ENCODE results near the gene ARHGAP42.
A peak's percentile ranks its signal among the peaks of the same experiment; 100 is the strongest.

The ARHGAP42 gene

DNA sequence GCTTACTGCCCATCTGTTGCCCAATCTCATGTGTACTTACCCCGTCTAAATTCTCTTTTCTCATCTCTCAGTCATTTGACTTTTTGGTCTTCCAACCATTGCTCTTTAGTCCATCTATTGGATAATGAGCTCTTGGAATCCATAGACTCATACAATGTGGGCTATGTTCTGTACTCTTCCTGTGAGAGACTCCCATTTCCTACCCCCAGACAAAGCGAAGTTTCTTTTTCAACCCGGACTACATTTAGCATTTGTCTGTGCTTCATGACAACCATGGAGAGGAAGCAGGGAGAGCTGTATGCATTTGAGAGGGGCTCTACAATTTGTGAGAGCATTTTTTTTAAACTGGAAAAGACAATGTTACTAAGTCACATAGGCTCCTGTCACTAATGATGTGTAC, 4.0 kb upstream of the ARHGAP42 start:
- no peak for TF ChIP-seq POLR2A (IDR thresholded peaks at IDR 0.05; ENCODE audit: extremely low read depth, insufficient read length)
- TF ChIP-seq, protein P1, sequence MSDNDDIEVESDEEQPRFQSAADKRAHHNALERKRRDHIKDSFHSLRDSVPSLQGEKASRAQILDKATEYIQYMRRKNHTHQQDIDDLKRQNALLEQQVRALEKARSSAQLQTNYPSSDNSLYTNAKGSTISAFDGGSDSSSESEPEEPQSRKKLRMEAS (IDR thresholded peaks at IDR 0.05; ENCODE audit: low read depth, low read length): no peak
- TF ChIP-seq MYC (IDR thresholded peaks at IDR 0.05; ENCODE audit: low read depth, low read length): no peak
- TF ChIP-seq, protein P2, sequence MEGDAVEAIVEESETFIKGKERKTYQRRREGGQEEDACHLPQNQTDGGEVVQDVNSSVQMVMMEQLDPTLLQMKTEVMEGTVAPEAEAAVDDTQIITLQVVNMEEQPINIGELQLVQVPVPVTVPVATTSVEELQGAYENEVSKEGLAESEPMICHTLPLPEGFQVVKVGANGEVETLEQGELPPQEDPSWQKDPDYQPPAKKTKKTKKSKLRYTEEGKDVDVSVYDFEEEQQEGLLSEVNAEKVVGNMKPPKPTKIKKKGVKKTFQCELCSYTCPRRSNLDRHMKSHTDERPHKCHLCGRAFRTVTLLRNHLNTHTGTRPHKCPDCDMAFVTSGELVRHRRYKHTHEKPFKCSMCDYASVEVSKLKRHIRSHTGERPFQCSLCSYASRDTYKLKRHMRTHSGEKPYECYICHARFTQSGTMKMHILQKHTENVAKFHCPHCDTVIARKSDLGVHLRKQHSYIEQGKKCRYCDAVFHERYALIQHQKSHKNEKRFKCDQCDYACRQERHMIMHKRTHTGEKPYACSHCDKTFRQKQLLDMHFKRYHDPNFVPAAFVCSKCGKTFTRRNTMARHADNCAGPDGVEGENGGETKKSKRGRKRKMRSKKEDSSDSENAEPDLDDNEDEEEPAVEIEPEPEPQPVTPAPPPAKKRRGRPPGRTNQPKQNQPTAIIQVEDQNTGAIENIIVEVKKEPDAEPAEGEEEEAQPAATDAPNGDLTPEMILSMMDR (IDR thresholded peaks at IDR 0.05; ENCODE audit: low read depth, low read length): no peak
- H3K4me3 ChIP-seq (ENCODE audit: low read depth, low read length): no peak overlapping the region
- no peak for DNase-seq (ENCODE audit: low read depth)

DNA sequence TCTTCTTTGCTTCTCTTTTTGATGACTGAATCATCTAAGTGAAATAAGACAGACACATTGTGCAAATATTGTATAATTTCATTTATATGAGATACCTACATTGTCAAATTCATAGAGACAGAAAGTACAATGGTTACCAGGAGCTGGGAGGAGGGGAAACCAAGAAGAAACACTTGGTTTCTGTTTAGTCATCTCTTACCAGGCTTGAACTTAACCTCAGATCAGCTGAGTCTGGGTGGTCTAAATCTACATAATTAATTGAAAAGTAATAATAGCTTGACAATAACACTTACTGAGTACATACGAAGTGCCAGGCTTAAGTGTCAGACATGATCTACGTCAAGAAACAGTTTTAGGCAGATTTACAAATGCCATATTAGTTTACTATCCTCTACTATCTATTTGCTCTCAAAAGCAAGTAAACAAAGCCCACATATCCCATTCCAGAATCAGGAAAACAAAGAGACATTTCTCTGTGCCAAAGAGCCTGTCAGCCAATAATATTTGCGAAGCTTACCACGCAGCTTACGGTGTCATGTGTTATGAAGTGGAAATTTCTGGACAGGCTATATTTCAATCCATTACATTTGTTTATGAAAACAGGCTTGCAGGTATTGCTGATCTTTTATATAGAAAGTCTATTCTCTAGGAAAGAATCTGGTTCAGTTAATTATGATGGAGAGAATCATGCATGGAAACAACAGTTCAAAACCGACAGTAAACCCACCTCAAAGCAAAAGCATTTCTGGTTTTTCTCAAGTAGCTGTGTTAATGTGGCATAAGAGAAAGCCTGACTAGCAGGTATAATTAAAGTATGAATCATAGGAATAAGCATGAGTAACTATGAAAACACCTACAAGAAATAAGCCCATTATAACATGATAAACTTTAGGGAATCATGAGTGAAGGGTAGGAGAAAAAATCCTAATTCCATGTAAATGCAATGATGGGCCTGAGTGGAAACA, 2.7 kb upstream of the ARHGAP42 start:
- no peak for DNase-seq (ENCODE audit: low read depth)
- no peak for TF ChIP-seq MYC (IDR thresholded peaks at IDR 0.05; ENCODE audit: low read depth, low read length)
- TF ChIP-seq, protein P1 (IDR thresholded peaks at IDR 0.05; ENCODE audit: low read depth, low read length): no peak
- no peak for TF ChIP-seq POLR2A (IDR thresholded peaks at IDR 0.05; ENCODE audit: extremely low read depth, insufficient read length)
- TF ChIP-seq, protein P2 (IDR thresholded peaks at IDR 0.05; ENCODE audit: low read depth, low read length): no peak
- no peak overlapping the region for H3K4me3 ChIP-seq (ENCODE audit: low read depth, low read length)

DNA sequence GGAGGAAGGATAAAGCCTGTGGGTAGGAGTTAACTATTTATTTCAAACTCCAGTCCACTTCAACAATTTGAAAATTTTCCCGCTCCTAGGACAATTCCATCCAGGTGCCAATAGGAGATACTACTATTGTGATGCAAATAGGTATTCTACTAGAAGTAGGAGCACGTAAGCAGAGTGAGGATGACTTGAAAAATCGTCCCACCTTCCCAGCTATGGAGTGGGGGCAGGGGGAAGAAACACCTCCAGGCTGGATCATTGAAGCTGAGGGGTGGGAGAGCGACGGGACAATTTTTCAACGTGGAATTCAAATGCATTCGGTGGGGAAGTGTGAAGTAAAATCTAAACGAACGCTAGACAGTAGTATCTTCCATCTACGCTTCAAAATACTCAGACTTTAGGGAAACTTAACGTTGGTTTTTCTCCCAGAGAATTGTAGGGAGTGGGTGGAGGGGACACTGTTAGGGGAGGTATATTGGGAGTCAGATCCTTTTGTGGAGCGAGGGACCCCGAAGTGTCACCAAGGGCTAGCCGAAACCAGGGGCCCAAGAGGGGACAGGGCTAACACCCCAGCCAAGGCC, 523 bp upstream of the ARHGAP42 start:
- H3K4me3 ChIP-seq (ENCODE audit: low read depth, low read length): no peak overlapping the region
- TF ChIP-seq, protein P2 (IDR thresholded peaks at IDR 0.05; ENCODE audit: low read depth, low read length): no peak
- no peak for TF ChIP-seq POLR2A (IDR thresholded peaks at IDR 0.05; ENCODE audit: extremely low read depth, insufficient read length)
- TF ChIP-seq, protein P1 (IDR thresholded peaks at IDR 0.05; ENCODE audit: low read depth, low read length): no peak
- TF ChIP-seq MYC (IDR thresholded peaks at IDR 0.05; ENCODE audit: low read depth, low read length): no peak
- DNase-seq (ENCODE audit: low read depth): no peak

DNA sequence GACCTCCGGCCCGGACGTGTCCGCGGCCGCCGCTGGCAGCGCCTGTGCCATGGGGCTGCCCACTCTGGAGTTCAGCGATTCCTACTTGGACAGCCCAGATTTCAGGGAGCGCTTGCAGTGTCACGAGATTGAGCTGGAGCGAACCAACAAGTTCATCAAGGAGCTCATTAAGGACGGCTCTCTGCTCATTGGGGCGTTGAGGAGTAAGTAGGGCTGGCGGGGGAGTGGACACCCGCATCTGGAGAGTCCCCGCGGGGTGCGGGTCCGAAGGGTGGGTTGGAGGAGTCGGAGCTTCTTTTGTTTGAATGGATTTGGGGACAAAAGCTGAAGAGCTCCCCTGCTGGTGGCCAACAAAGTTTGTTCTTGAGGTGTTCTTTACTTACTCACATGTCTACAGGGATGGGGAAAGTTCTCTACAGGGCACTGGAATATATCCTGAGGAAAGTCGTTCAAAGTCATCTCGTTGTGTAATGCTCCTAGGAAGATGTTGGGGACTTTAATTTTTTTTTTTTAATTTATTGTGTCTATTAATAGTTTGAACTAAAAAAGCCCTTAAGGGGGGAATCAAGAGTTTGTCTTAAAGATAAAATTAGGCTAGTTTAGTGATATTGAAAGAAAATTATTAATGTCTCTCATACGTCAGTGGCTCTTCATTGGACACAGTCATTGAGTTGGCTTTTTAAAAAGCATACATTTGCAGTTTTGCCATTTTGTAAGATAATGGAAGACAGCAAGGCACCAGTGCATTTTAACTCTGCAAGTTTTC, 725 bp downstream of the ARHGAP42 start:
- TF ChIP-seq, protein P1 (IDR thresholded peaks at IDR 0.05; ENCODE audit: low read depth, low read length): no peak
- TF ChIP-seq, protein P2 (IDR thresholded peaks at IDR 0.05; ENCODE audit: low read depth, low read length): peak; percentile 28
- TF ChIP-seq POLR2A (IDR thresholded peaks at IDR 0.05; ENCODE audit: extremely low read depth, insufficient read length) (no peak), MYC (IDR thresholded peaks at IDR 0.05; ENCODE audit: low read depth, low read length) (no peak)
- H3K4me3 ChIP-seq (ENCODE audit: low read depth, low read length): no peak overlapping the region
- DNase-seq (ENCODE audit: low read depth): peak; percentile 25

DNA sequence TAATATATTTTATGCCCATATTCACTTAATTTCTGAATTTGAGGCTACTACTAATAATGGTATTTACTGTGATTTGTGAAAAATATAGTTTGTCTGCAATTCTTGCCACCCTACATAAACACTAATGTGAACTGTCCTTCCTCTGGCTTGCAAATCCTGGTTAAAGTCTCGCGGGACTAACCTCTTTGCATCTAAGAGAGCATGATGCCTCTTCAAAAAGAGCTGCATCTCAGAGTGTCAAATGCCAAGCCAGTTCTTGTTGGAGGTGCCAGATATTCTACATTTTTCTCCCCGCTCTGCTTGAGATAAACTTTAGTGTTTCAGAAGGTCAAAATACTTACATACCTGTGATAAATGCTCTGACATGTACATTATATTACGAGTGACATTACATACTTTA, 2.1 kb downstream of the ARHGAP42 start:
- no peak overlapping the region for H3K4me3 ChIP-seq (ENCODE audit: low read depth, low read length)
- TF ChIP-seq, protein P2 (IDR thresholded peaks at IDR 0.05; ENCODE audit: low read depth, low read length): no peak
- DNase-seq (ENCODE audit: low read depth): no peak
